22Rv1 (cell line): ENCODE data around the gene KAZALD1.

Experiments
- H3K27ac ChIP-seq: fragments of 450-650 bp; 2 replicates; pipeline ENCODE4 v1.5.1; 2017
- CTCF ChIP-seq: fragments of 450-650 bp; IDR thresholded peaks from 2 replicates; pipeline ENCODE4 v1.5.1; 2017; ENCODE audit warnings: mild to moderate bottlenecking
- ZFX ChIP-seq: fragments of 450-650 bp; IDR thresholded peaks from 2 replicates; pipeline ENCODE4 v1.6.1; 2017; ENCODE audit warnings: antibody characterized with exemption, borderline replicate concordance

Gene KAZALD1

GRCh38 chr10:101072923-101073322 lies 11.1 kb downstream of the KAZALD1 start:
- no peak for TF ChIP-seq ZFX
- TF ChIP-seq CTCF = no peak
- no peak overlapping the region for H3K27ac ChIP-seq

- H3K27ac ChIP-seq = no peak overlapping the region
- TF ChIP-seq CTCF = no peak
Observed at GRCh38 chr10:101073631-101074030, 11.8 kb downstream of the KAZALD1 start.

- H3K27ac ChIP-seq = no peak overlapping the region
- TF ChIP-seq CTCF (no peak), ZFX (no peak)
Observed at GRCh38 chr10:101075775-101076174, 14.0 kb downstream of the KAZALD1 start.

GRCh38 chr10:101076630-101077029 lies 14.8 kb downstream of the KAZALD1 start:
- no peak overlapping the region for H3K27ac ChIP-seq
- no peak for TF ChIP-seq CTCF
- no peak for TF ChIP-seq ZFX

GRCh38 chr10:101079874-101080273 lies 18.1 kb downstream of the KAZALD1 start:
- TF ChIP-seq ZFX (no peak), CTCF (no peak)
- H3K27ac ChIP-seq = no peak overlapping the region

- TF ChIP-seq ZFX = no peak
- no peak for TF ChIP-seq CTCF
- no peak overlapping the region for H3K27ac ChIP-seq
Observed at GRCh38 chr10:101080933-101081931, 19.4 kb downstream of the KAZALD1 start.

- H3K27ac ChIP-seq = no peak overlapping the region
- no peak for TF ChIP-seq CTCF
- no peak for TF ChIP-seq ZFX
Observed at GRCh38 chr10:101085846-101086245, 24.1 kb downstream of the KAZALD1 start.
